ENCODE data around the gene GPBAR1. TPM values are rescaled to one million over a fixed set of nuclear protein-coding genes. Genes with fewer than 3 reads are reported as not detected.

GPBAR1 gene
- total RNA-seq, 1 donor = not detected

GRCh38 chr2:218276986-218277755 lies 16.4 kb downstream of the GPBAR1 start:
- no peak overlapping the region for H3K4me3 ChIP-seq (ENCODE audit: low read depth, low read length)
- DNase-seq (ENCODE audit: low read depth) = no peak
- TF ChIP-seq, protein P1, sequence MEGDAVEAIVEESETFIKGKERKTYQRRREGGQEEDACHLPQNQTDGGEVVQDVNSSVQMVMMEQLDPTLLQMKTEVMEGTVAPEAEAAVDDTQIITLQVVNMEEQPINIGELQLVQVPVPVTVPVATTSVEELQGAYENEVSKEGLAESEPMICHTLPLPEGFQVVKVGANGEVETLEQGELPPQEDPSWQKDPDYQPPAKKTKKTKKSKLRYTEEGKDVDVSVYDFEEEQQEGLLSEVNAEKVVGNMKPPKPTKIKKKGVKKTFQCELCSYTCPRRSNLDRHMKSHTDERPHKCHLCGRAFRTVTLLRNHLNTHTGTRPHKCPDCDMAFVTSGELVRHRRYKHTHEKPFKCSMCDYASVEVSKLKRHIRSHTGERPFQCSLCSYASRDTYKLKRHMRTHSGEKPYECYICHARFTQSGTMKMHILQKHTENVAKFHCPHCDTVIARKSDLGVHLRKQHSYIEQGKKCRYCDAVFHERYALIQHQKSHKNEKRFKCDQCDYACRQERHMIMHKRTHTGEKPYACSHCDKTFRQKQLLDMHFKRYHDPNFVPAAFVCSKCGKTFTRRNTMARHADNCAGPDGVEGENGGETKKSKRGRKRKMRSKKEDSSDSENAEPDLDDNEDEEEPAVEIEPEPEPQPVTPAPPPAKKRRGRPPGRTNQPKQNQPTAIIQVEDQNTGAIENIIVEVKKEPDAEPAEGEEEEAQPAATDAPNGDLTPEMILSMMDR (IDR thresholded peaks at IDR 0.05; ENCODE audit: insufficient read depth, low read depth, low read length) = no peak

DNA sequence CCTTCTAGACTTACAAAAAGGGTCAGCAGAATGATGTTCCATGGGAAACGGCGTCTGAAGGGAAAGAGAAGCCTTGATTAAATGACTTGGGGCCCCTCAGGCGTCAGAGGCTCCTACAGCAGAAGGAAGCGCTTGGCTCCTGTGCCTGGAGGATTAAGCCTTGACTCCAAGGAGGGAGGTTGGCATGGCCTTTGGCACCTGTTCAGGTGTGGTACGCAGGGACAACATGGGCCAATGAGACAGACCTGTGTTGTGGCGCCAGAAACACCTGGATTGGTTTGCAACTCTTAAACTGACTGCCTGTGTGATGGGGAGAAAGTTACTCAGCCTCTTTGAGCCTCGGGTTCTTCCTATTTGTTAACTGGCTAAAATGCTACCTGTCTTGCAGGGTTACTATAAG lies 17.1 kb downstream of the GPBAR1 start:
- TF ChIP-seq, protein P1 (IDR thresholded peaks at IDR 0.05; ENCODE audit: insufficient read depth, low read depth, low read length) = no peak
- no peak for DNase-seq (ENCODE audit: low read depth)

GRCh38 chr2:218278531-218279360 lies 17.9 kb downstream of the GPBAR1 start:
- DNase-seq (ENCODE audit: low read depth) = no peak
- H3K4me3 ChIP-seq (ENCODE audit: low read depth, low read length) = no peak overlapping the region
- TF ChIP-seq, protein P1 (IDR thresholded peaks at IDR 0.05; ENCODE audit: insufficient read depth, low read depth, low read length) = no peak

More for the DNA sequence above, 17.1 kb downstream of the GPBAR1 start:
- H3K4me3 ChIP-seq (ENCODE audit: low read depth, low read length) = no peak overlapping the region

DNA sequence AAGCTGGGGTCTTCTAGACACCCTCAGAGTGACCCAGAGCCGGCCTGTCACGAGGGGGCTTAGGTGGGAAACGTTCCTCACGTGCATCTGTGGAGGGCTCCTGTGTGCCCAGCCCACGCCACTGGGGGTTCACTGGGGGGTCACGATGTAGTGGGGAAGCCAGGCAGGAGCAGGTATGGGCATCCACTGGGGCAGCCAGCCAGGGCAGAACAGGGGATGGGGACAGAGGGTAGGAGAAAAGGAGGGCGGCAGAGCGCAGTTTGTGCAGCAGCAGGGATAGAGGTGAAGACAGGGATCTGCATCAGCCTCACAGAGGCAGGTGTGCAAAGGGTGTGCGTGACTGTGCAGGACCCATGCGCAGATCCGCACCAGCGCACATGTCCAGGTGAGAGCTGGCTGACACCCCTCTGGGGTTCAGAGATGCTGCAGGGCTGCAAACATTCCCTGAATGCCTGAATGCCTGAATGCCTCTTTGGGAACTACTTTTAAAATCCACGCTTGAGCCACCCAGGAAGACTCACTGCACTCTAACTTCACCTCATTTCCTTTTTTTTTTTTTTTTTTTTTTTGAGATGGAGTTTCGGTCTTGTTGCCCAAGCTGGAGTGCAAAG lies 19.6 kb downstream of the GPBAR1 start:
- DNase-seq (ENCODE audit: low read depth) = no peak
- TF ChIP-seq, protein P1 (IDR thresholded peaks at IDR 0.05; ENCODE audit: insufficient read depth, low read depth, low read length) = no peak
- H3K4me3 ChIP-seq (ENCODE audit: low read depth, low read length) = no peak overlapping the region

DNA sequence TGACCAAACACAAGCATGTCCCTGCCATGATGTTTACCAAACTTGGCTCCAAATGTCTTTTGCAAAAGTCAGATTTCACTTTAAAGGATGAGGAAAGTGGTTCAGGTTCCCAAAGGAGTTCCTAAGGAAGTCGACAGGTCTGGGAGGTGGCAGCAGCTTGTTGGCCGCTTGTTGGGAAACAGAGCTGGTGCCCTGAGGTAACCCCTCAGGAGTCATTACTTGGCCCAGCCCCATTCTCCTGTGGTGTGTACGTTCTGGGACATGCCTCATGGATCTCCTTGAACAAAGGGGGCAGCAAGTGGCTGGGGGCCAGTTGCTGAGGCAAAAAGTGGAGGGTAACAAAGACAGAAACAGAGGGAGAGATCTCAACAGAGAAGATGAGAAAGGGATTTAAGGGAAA lies 20.6 kb downstream of the GPBAR1 start:
- DNase-seq (ENCODE audit: low read depth) = no peak
- no peak overlapping the region for H3K4me3 ChIP-seq (ENCODE audit: low read depth, low read length)
- TF ChIP-seq, protein P1 (IDR thresholded peaks at IDR 0.05; ENCODE audit: insufficient read depth, low read depth, low read length) = no peak

GRCh38 chr2:218282173-218282991 lies 21.6 kb downstream of the GPBAR1 start:
- TF ChIP-seq, protein P1 (IDR thresholded peaks at IDR 0.05; ENCODE audit: insufficient read depth, low read depth, low read length) = no peak
- no peak overlapping the region for H3K4me3 ChIP-seq (ENCODE audit: low read depth, low read length)

More at GRCh38 chr2:218282173-218282991, 21.6 kb downstream of the GPBAR1 start:
- peak; percentile 33 for DNase-seq (ENCODE audit: low read depth)

Measured in fibroblast of villous mesenchyme (primary cell).